Panc1 (cell line): Measurements from ENCODE around the gene NPM1. TPM values are rescaled to one million over a fixed set of nuclear protein-coding genes. Genes with fewer than 3 reads are reported as not detected.
"Not testable (repeated sequence)": the region's sequence is repeated elsewhere in the genome, so short reads cannot be mapped to it uniquely, and the experiment has no call there.

Source experiments
- ATAC-seq: fragments of 200-7000 bp; cut with Tn5 transposase; 2 replicates; pipeline ENCODE4 v1.9.1; 2020; ENCODE audit warnings: mild to moderate bottlenecking, moderate library complexity
- BruUV-seq: library from RNA; stranded (reverse); fragments of 400-500 nt; replicated peaks from 2 replicates; lab custom pipeline; 2021; lab: Mats Ljungman, UMichigan
- CTCF ChIA-PET: fragments of 300-600 bp; sonication (Branson Sonifier 250); formaldehyde crosslinking; loops from one replicate; lab custom pipeline; 2022; ENCODE audit warnings: antibody characterized with exemption; lab: Charles Lee
- POLR2A ChIA-PET: fragments of 300-600 bp; sonication (Branson Sonifier 250); formaldehyde crosslinking; loops from one replicate; lab custom pipeline; 2022; ENCODE audit warnings: antibody characterized with exemption; lab: Charles Lee
- DNase-seq: peaks from one replicate; pipeline ENCODE4 v3.0.0-alpha.2; 2010; ENCODE audit warnings: low read depth, low spot score
- H3K27ac ChIP-seq: 2 replicates; pipeline ENCODE4 v1.5.1; 2011; ENCODE audit warnings: mild to moderate bottlenecking, low read length, inconsistent platforms
- H3K27me3 ChIP-seq: fragments of 200-500 bp; sonication (Bioruptor generic); 2 replicates; pipeline ENCODE4 v1.6.0; 2014; ENCODE audit warnings: low read length, inconsistent platforms; ENCODE audit not compliant: control insufficient read depth, insufficient read depth
- H3K36me3 ChIP-seq: fragments of 200-500 bp; sonication (Bioruptor generic); 2 replicates; pipeline ENCODE4 v1.5.1; 2014; ENCODE audit warnings: inconsistent platforms, mild to moderate bottlenecking, low read length, moderate library complexity; ENCODE audit not compliant: control insufficient read depth, insufficient read depth
- H3K4me1 ChIP-seq: 2 replicates; pipeline ENCODE4 v1.5.1; 2011; ENCODE audit warnings: inconsistent platforms, mild to moderate bottlenecking, low read length, moderate library complexity; ENCODE audit not compliant: control insufficient read depth, insufficient read depth
- H3K4me3 ChIP-seq, 2 experiments: 2 replicates each; pipeline ENCODE4 v1.5.1; 2011 to 2012; ENCODE audit warnings: low read depth in 2 of 2, low read length in 2 of 2, mild to moderate bottlenecking in 2 of 2, inconsistent platforms in 1 of 2, moderate library complexity in 1 of 2
- H3K9me3 ChIP-seq: fragments of 200-500 bp; sonication (Bioruptor generic); 2 replicates; pipeline ENCODE4 v1.5.1; 2014; ENCODE audit warnings: low read depth, mild to moderate bottlenecking, inconsistent platforms, low read length, moderate library complexity; ENCODE audit not compliant: control insufficient read depth, insufficient read depth
- CTCF ChIP-seq: fragments of 450-650 bp; IDR thresholded peaks from 2 replicates; pipeline ENCODE4 v1.5.1; 2017; ENCODE audit warnings: mild to moderate bottlenecking
- POLR2AphosphoS5 ChIP-seq: IDR thresholded peaks from 2 replicates; pipeline ENCODE4 v1.6.1; 2012; ENCODE audit warnings: mild to moderate bottlenecking, low read depth, low read length, moderate library complexity
- SIN3A ChIP-seq: IDR thresholded peaks from 2 replicates; pipeline ENCODE4 v1.6.1; 2012; ENCODE audit warnings: low read depth, mild to moderate bottlenecking, low read length, moderate library complexity, borderline replicate concordance; ENCODE audit not compliant: insufficient read depth
- TCF7L2 ChIP-seq: IDR thresholded peaks from 2 replicates; pipeline ENCODE4 v1.6.1; 2011; ENCODE audit warnings: mild to moderate bottlenecking, low read depth, low read length, inconsistent platforms
- in situ Hi-C: cut with HindIII; loops from 2 replicates; pipeline ENCODE4 v1.10.0; 2016; ENCODE audit warnings: low sequenced_read_pairs, low pct_unique_long_range_greater_than_20kb
- intact Hi-C: fragments of 100-400 bp; cut with micrococcal nuclease; formaldehyde crosslinking; loops from one replicate; pipeline ENCODE4 v1.10.0; 2022; ENCODE audit not compliant: unreplicated experiment
- total RNA-seq: library from RNA; stranded (reverse); gene quantifications from one replicate; pipeline ENCODE4 v1.2.1, GENCODE V29; 2021; ENCODE audit not compliant: unreplicated experiment

The NPM1 gene
- total RNA-seq, 1 experiment from 2014 or later = 1,864 TPM

DNA sequence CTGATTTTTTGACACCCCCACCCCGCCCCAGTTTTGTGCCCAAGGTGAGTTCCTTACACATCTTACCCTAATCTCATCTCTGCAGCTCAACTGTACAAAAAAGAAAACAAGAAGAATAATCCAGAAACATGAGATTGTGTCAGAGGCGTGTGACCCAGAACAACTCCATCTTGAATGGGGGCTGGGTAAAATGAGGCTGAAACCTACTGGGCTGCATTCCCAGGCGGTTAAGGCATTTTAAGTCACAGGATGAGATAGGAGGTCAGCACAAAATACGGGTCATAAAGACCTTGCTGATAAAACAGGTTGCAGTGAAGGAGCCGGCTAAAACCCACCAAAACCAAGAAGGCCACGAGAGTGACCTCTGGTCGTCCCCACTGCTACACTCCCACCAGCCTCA is 26.5 kb upstream of the NPM1 start:
- POLR2A ChIA-PET, BruUV-seq, H3K36me3 ChIP-seq, H3K4me1 ChIP-seq, in situ Hi-C loops, ATAC-seq, H3K27ac ChIP-seq, H3K27me3 ChIP-seq, H3K4me3 ChIP-seq, intact Hi-C loops, H3K9me3 ChIP-seq, CTCF ChIA-PET, DNase-seq: not testable (repeated sequence)

- H3K4me3 ChIP-seq, H3K27me3 ChIP-seq, POLR2A ChIA-PET, H3K27ac ChIP-seq, H3K36me3 ChIP-seq, CTCF ChIA-PET, ATAC-seq, DNase-seq, intact Hi-C loops, in situ Hi-C loops, H3K4me1 ChIP-seq, H3K9me3 ChIP-seq, BruUV-seq: not testable (repeated sequence)
Measured at GRCh38 chr5:171363249-171363648, 24.4 kb upstream of the NPM1 start.

DNA sequence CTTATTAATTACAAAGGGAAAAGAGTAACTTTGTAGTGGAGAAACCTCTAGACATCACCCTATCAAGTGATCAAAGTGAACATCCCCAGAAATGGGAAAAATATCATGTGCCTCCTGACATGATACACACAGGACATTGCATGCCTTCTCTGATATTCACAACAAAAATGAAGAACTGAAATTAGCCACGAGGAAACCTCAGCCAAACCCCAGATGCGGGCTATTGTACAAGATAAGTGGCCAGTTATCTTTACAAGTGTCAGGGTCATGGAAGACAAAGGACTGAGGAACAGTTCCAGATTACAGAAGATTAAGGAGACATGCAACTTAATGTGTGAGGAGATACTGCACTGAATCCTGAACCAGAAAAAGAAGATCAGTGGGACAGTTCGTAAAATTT is 23.8 kb upstream of the NPM1 start:
- H3K4me1 ChIP-seq = no peaks in the 10 kb centered on the region
- no peak overlapping the region for H3K27ac ChIP-seq
- CTCF ChIA-PET = no interaction called here
- no peaks in the 10 kb centered on the region for H3K27me3 ChIP-seq
- in situ Hi-C loops = no loop called here
- TF ChIP-seq POLR2AphosphoS5 (no peak), TCF7L2 (no peak), SIN3A (no peak)
- ATAC-seq = no peak
- intact Hi-C loops = no loop called here
- no TSS peak for BruUV-seq
- DNase-seq = no peak
- H3K36me3 ChIP-seq = no peaks in the 10 kb centered on the region
- POLR2A ChIA-PET = no interaction called here
- H3K9me3 ChIP-seq = no peaks in the 10 kb centered on the region
- no peak overlapping the region for H3K4me3 ChIP-seq

DNA sequence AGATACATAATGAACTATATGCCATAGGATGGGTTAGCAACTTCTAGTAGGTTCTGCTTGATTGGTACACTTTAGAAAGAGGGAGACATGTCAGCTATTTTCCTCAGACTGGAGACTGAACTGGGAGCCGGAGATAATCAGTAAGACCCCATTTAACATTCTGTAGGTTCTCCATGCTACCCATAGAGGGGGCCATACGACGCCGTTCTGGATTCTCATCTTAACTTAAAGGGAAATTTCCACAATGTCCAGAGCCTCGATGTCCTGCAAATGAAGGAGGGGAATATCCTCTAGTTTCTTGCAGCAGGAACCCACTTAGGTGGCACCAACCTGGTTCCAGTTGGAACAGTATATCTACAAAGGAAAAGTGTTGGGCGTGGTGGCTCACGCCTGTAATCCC is 22.3 kb upstream of the NPM1 start:
- ATAC-seq = peak; percentile 26; the same call in 1 of the 2 replicates
- in situ Hi-C loops = no loop called here
- ChIA-PET CTCF (no interaction called here), POLR2A (no interaction called here)
- TF ChIP-seq POLR2AphosphoS5 (no peak), CTCF (peak; percentile 69)
- no TSS peak for BruUV-seq
- Histone ChIP-seq H3K27ac (no peak overlapping the region), H3K4me1 (no peaks in the 10 kb centered on the region), H3K9me3 (no peaks in the 10 kb centered on the region), H3K27me3 (no peaks in the 10 kb centered on the region), H3K36me3 (no peaks in the 10 kb centered on the region), H3K4me3 (no peak overlapping the region)
- no peak for DNase-seq
- intact Hi-C loops = no loop called here
